ENCODE measurements around the gene RELL1. TPM values are rescaled to one million over a fixed set of nuclear protein-coding genes. Genes with fewer than 3 reads are reported as not detected.

The RELL1 gene
- total and polyA plus RNA-seq, 2 donors (not counting 1 experiment from before 2014, with no cell fraction given): 0.64 to 3.2 TPM

Small RNAs within 50 kb of the gene (small RNA-seq; reads per million reads assigned to genes)
- not detected for gene RF00019 (ENCODE audit: insufficient read length, low read depth, low replicate concordance)

Other genes with a start within 250 kb of the RELL1 start
- 19.0 and 20.9 TPM in 2 replicates for gene PGM2, start 140.3 kb upstream of the RELL1 start, total RNA-seq
- 5.3 and 9.2 TPM in 2 replicates for gene PGM2, start 140.3 kb upstream of the RELL1 start, polyA plus RNA-seq
- 91.5 and 98.7 TPM in 2 replicates for gene TBC1D1, start 204.7 kb upstream of the RELL1 start, total RNA-seq
- gene TBC1D1, start 204.7 kb upstream of the RELL1 start, polyA plus RNA-seq: 88.2 and 115 TPM in 2 replicates

All from B cell (primary cell).